Tibial nerve (tissue), 4 donors: ENCODE measurements around the gene PPM1K. TPM values are rescaled to one million over a fixed set of nuclear protein-coding genes. Genes with fewer than 3 reads are reported as not detected.

Source experiments
- DNase-seq, 2 donors: peaks; one replicate each; pipeline ENCODE4 v3.0.0-alpha.2; 2019; ENCODE audit warnings: low spot score in 2 of 2
- H3K27ac ChIP-seq, 4 donors: fragments of 200-600 bp; sonication (generic) in 3 of 4; one replicate each; pipeline ENCODE4 v1.5.1; 2017 to 2019; ENCODE audit warnings: mild to moderate bottlenecking in 1 of 4
- H3K27me3 ChIP-seq, 2 donors: fragments of 200-600 bp; sonication (generic) in 1 of 2; one replicate each; pipeline versions ENCODE4 v1.5.1 to v1.6.0; 2017 to 2019
- H3K36me3 ChIP-seq, 3 donors: fragments of 200-600 bp; sonication (generic); one replicate each; pipeline ENCODE4 v1.5.1; 2018 to 2019
- H3K4me1 ChIP-seq, 4 donors: fragments of 200-600 bp; sonication (generic) in 3 of 4; one replicate each; pipeline ENCODE4 v1.5.1; 2017 to 2019
- H3K4me3 ChIP-seq, 4 donors: fragments of 200-600 bp; sonication (generic) in 3 of 4; one replicate each; pipeline ENCODE4 v1.5.1; 2017 to 2019; ENCODE audit warnings: mild to moderate bottlenecking in 1 of 4, moderate library complexity in 1 of 4
- H3K9me3 ChIP-seq, 4 donors: fragments of 200-600 bp; sonication (generic) in 3 of 4; one replicate each; pipeline ENCODE4 v1.5.1; 2017 to 2019
- EP300 ChIP-seq, 2 donors: sonication (generic); formaldehyde crosslinking; IDR thresholded peaks; one replicate each; pipeline ENCODE4 v1.6.1; 2017; ENCODE audit warnings: antibody characterized with exemption in 2 of 2, mild to moderate bottlenecking in 1 of 2
- POLR2A ChIP-seq, 2 donors: fragments of 450-650 bp; IDR thresholded peaks; one replicate each; pipeline ENCODE4 v1.6.1; 2017; ENCODE audit warnings: antibody characterized with exemption in 2 of 2, mild to moderate bottlenecking in 2 of 2, moderate library complexity in 2 of 2
- WGBS, 2 donors: methylation state at CpG; one replicate each; pipeline ENCODE4 v1.1.5; 2018; 5-methylcytosine and 5-hydroxymethylcytosine counted together
- total RNA-seq, 4 donors: library from RNA; depleted of rRNA; stranded (reverse); fragments of >200 nt; gene quantifications; one replicate each; pipeline ENCODE4 v1.1.0, GENCODE V29; 2016
- TF ChIP-seq, protein P1 (sequence below), 5 experiments: fragments of 200-600 bp in 3 of 5; fragments of 450-650 bp in 2 of 5; sonication (generic) in 3 of 5; IDR thresholded peaks; one replicate each; pipeline ENCODE4 v1.5.1; 2016 to 2019; ENCODE audit warnings: antibody characterized with exemption in 5 of 5, mild to moderate bottlenecking in 3 of 5, moderate library complexity in 2 of 5

PPM1K gene
- total RNA-seq, 4 donors from 2014 or later: 35.1 to 84.3 (median 71.1) TPM

- H3K36me3 ChIP-seq: no peaks in the 10 kb centered on the region
- H3K27me3 ChIP-seq: no peaks in the 10 kb centered on the region
- no peak overlapping the region for H3K27ac ChIP-seq
- no peak overlapping the region for H3K4me3 ChIP-seq
- 88 to 92% methylated on average over 8 of the region's 8 CpGs for WGBS, 2 donors
- no peak for DNase-seq
- H3K9me3 ChIP-seq: no peaks in the 10 kb centered on the region
- peak in 1 of 2 donors; percentile 27 for TF ChIP-seq EP300 (IDR thresholded peaks at IDR 0.05)
- TF ChIP-seq POLR2A (IDR thresholded peaks at IDR 0.05): no peak
- H3K4me1 ChIP-seq: peaks cover 0 to 46% (median 8%) of the 10 kb centered on the region in 4 donors
Measured at GRCh38 chr4:88276952-88277710, 7.2 kb downstream of the PPM1K start.

- H3K4me1 ChIP-seq: peaks cover 0 to 38% (median 3%) of the 10 kb centered on the region in 4 donors
- WGBS, 2 donors: 82 to 87% methylated on average over 4 of the region's 4 CpGs
- DNase-seq: no peak
- H3K36me3 ChIP-seq: no peaks in the 10 kb centered on the region
- no peak overlapping the region for H3K4me3 ChIP-seq
- H3K27me3 ChIP-seq: no peaks in the 10 kb centered on the region
- TF ChIP-seq, protein P1, sequence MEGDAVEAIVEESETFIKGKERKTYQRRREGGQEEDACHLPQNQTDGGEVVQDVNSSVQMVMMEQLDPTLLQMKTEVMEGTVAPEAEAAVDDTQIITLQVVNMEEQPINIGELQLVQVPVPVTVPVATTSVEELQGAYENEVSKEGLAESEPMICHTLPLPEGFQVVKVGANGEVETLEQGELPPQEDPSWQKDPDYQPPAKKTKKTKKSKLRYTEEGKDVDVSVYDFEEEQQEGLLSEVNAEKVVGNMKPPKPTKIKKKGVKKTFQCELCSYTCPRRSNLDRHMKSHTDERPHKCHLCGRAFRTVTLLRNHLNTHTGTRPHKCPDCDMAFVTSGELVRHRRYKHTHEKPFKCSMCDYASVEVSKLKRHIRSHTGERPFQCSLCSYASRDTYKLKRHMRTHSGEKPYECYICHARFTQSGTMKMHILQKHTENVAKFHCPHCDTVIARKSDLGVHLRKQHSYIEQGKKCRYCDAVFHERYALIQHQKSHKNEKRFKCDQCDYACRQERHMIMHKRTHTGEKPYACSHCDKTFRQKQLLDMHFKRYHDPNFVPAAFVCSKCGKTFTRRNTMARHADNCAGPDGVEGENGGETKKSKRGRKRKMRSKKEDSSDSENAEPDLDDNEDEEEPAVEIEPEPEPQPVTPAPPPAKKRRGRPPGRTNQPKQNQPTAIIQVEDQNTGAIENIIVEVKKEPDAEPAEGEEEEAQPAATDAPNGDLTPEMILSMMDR (IDR thresholded peaks at IDR 0.05): no peak
- TF ChIP-seq POLR2A (IDR thresholded peaks at IDR 0.05) (no peak), EP300 (IDR thresholded peaks at IDR 0.05) (no peak)
- no peak overlapping the region for H3K27ac ChIP-seq
- H3K9me3 ChIP-seq: no peaks in the 10 kb centered on the region
Measured at GRCh38 chr4:88275949-88276515, 8.3 kb downstream of the PPM1K start.

GRCh38 chr4:88275516-88275915 is 8.8 kb downstream of the PPM1K start:
- H3K9me3 ChIP-seq: no peaks in the 10 kb centered on the region
- no peaks in the 10 kb centered on the region for H3K36me3 ChIP-seq
- H3K4me1 ChIP-seq: peaks cover 0 to 33% (median 3%) of the 10 kb centered on the region in 4 donors
- TF ChIP-seq POLR2A (IDR thresholded peaks at IDR 0.05) (no peak), EP300 (IDR thresholded peaks at IDR 0.05) (no peak)
- H3K27ac ChIP-seq: no peak overlapping the region
- H3K27me3 ChIP-seq: no peaks in the 10 kb centered on the region
- H3K4me3 ChIP-seq: no peak overlapping the region
- DNase-seq: no peak
- 37 to 54% methylated on average over 1 of the region's 1 CpG for WGBS, 2 donors

- 54 to 69% methylated on average over 1 of the region's 1 CpG for WGBS, 2 donors
- no peaks in the 10 kb centered on the region for H3K27me3 ChIP-seq
- DNase-seq: no peak
- no peak overlapping the region for H3K4me3 ChIP-seq
- H3K36me3 ChIP-seq: peaks cover 9 to 44% (median 14%) of the 10 kb centered on the region in 3 donors
- no peaks in the 10 kb centered on the region for H3K4me1 ChIP-seq
- H3K27ac ChIP-seq: no peak overlapping the region
- no peaks in the 10 kb centered on the region for H3K9me3 ChIP-seq
- TF ChIP-seq EP300 (IDR thresholded peaks at IDR 0.05) (no peak), POLR2A (IDR thresholded peaks at IDR 0.05) (no peak)
- TF ChIP-seq, protein P1 (IDR thresholded peaks at IDR 0.05): no peak
Measured at GRCh38 chr4:88268913-88269312, 15.4 kb downstream of the PPM1K start.

DNA sequence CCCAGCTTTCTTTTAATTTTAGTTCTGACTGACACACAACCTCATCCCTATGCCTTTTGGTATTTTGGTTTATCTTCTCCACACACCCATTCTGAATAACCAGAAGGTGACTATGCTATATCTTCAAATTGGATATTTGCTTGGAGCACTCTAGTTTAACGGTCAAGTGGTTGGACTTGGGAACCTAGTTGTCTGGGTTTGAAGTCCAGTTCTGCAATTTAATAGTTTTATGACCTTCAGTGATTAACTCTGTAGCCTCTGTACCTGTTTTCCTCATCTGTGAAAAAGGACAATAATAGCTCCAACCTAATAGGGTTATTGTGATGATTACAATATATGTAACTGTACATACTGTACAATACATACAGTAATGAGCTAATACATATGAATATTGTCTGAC is 20.0 kb downstream of the PPM1K start:
- TF ChIP-seq EP300 (IDR thresholded peaks at IDR 0.05) (no peak), POLR2A (IDR thresholded peaks at IDR 0.05) (no peak)
- TF ChIP-seq, protein P1 (IDR thresholded peaks at IDR 0.05): no peak
- Histone ChIP-seq H3K4me1 (no peaks in the 10 kb centered on the region), H3K27me3 (no peaks in the 10 kb centered on the region), H3K36me3 (peaks cover 9 to 76% (median 14%) of the 10 kb centered on the region in 3 donors), H3K4me3 (no peak overlapping the region), H3K27ac (no peak overlapping the region), H3K9me3 (no peaks in the 10 kb centered on the region)
- WGBS, 2 donors: 100% methylated on average over 1 of the region's 1 CpG
- DNase-seq: no peak

GRCh38 chr4:88257726-88258125 is 26.6 kb downstream of the PPM1K start:
- 93 to 95% methylated on average over 2 of the region's 2 CpGs for WGBS, 2 donors
- TF ChIP-seq, protein P1 (IDR thresholded peaks at IDR 0.05): no peak
- TF ChIP-seq POLR2A (IDR thresholded peaks at IDR 0.05) (no peak), EP300 (IDR thresholded peaks at IDR 0.05) (no peak)
- Histone ChIP-seq H3K36me3 (peaks cover 0 to 34% (median 3%) of the 10 kb centered on the region in 3 donors), H3K9me3 (no peaks in the 10 kb centered on the region), H3K27me3 (no peaks in the 10 kb centered on the region), H3K27ac (no peak overlapping the region), H3K4me3 (no peak overlapping the region), H3K4me1 (no peaks in the 10 kb centered on the region)
- no peak for DNase-seq
